Activated T-helper 1 cell treated with anti-CD3 and anti-CD28 coated beads, Interleukin-12 subunit alpha, Interleukin-12 subunit beta, Interleukin-2, Interleukin-4 antibody, amounts not matched to agents 30 ng/mL and 10 ng/mL and 1 ng/mL, durations not matched to agents 14 hours and 24 hours and 36 hours (primary cell): ENCODE results near the gene ALKBH5. TPM values are rescaled to one million over a fixed set of nuclear protein-coding genes. Genes with fewer than 3 reads are reported as not detected.

Experiments
- DNase-seq: peaks from one replicate; pipeline ENCODE4 v3.0.0; 2021; ENCODE audit warnings: low spot score
- H3K27ac Mint-ChIP-seq: one replicate; pipeline ENCODE4 v1.8.0; 2021; ENCODE audit warnings: mild to moderate bottlenecking, mixed read lengths
- H3K27me3 Mint-ChIP-seq: one replicate; pipeline ENCODE4 v1.8.0; 2022; ENCODE audit warnings: mild to moderate bottlenecking, moderate library complexity, mixed read lengths; ENCODE audit not compliant: insufficient read depth
- H3K36me3 Mint-ChIP-seq: one replicate; pipeline ENCODE4 v1.8.0; 2021; ENCODE audit warnings: low read depth, mixed read lengths
- H3K4me1 Mint-ChIP-seq: one replicate; pipeline ENCODE4 v1.8.0; 2021; ENCODE audit warnings: low read depth, mixed read lengths
- H3K4me3 Mint-ChIP-seq: one replicate; pipeline ENCODE4 v1.8.0; 2021; ENCODE audit warnings: mild to moderate bottlenecking, moderate library complexity, mixed read lengths
- H3K9me3 Mint-ChIP-seq: one replicate; pipeline ENCODE4 v1.8.0; 2021; ENCODE audit warnings: mixed read lengths
- intact Hi-C: fragments of 100-400 bp; cut with micrococcal nuclease; formaldehyde crosslinking; loops from one replicate; pipeline ENCODE4 v1.15.1; 2024
- total RNA-seq: library from RNA; stranded (reverse); gene quantifications from 2 replicates; pipeline ENCODE4 v1.2.3, GENCODE V29; 2022

The ALKBH5 gene
- total RNA-seq, 1 donor from 2014 or later, result 128 TPM

- no peaks in the 10 kb centered on the region for H3K27me3 Mint-ChIP-seq
- H3K4me1 Mint-ChIP-seq, result peaks cover 52% of the 10 kb centered on the region
- peak overlapping the region; percentile 98 for H3K4me3 Mint-ChIP-seq
- peaks cover 26% of the 10 kb centered on the region for H3K36me3 Mint-ChIP-seq
- no peaks in the 10 kb centered on the region for H3K9me3 Mint-ChIP-seq
- DNase-seq, result no peak
- H3K27ac Mint-ChIP-seq, result peak overlapping the region; percentile 97
- intact Hi-C loops, result loop anchor here (2.0 to 5.0 kb wide), 7 partner anchors 132 to 740 kb away; partner anchors contain the start of genes DRC3, RAI1, SMCR8 and SREBF1
These were observed 1.3 kb upstream of the ALKBH5 start for GRCh38 chr17:18182110-18182977.

GRCh38 chr17:18182978-18183333, 672 bp upstream of the ALKBH5 start:
- DNase-seq, result peak; percentile 81
- peak overlapping the region; percentile 98 for H3K4me3 Mint-ChIP-seq
- H3K27me3 Mint-ChIP-seq, result no peaks in the 10 kb centered on the region
- H3K4me1 Mint-ChIP-seq, result peaks cover 58% of the 10 kb centered on the region
- peak overlapping the region; percentile 97 for H3K27ac Mint-ChIP-seq
- no peaks in the 10 kb centered on the region for H3K9me3 Mint-ChIP-seq
- peaks cover 31% of the 10 kb centered on the region for H3K36me3 Mint-ChIP-seq
- intact Hi-C loops, result loop anchor here (1.0 to 5.0 kb wide), 13 partner anchors 25 to 739 kb away; partner anchors contain the start of genes ATPAF2, DRC3, GID4 and LLGL1

- Mint-ChIP-seq H3K36me3 (peaks cover 39% of the 10 kb centered on the region), H3K4me3 (peak overlapping the region; percentile 98), H3K4me1 (peaks cover 65% of the 10 kb centered on the region), H3K27ac (peak overlapping the region; percentile 90), H3K27me3 (no peaks in the 10 kb centered on the region), H3K9me3 (no peaks in the 10 kb centered on the region)
- peak; percentile 65 for DNase-seq
- intact Hi-C loops, result loop anchor here (1.0 to 5.0 kb wide), 7 partner anchors 43 to 738 kb away; partner anchors contain the start of genes DRC3, RAI1, SREBF1 and TOM1L2
These were observed 759 bp downstream of the ALKBH5 start for GRCh38 chr17:18184143-18185031.

- Mint-ChIP-seq H3K4me1 (peaks cover 68% of the 10 kb centered on the region), H3K4me3 (peak overlapping the region; percentile 98), H3K36me3 (peaks cover 44% of the 10 kb centered on the region), H3K27ac (peak overlapping the region; percentile 90), H3K9me3 (no peaks in the 10 kb centered on the region), H3K27me3 (no peaks in the 10 kb centered on the region)
- DNase-seq, result no peak
- intact Hi-C loops, result no loop called here
These were observed 1.8 kb downstream of the ALKBH5 start for GRCh38 chr17:18185391-18185790.

- H3K27me3 Mint-ChIP-seq, result no peaks in the 10 kb centered on the region
- no peaks in the 10 kb centered on the region for H3K9me3 Mint-ChIP-seq
- DNase-seq, result no peak
- H3K27ac Mint-ChIP-seq, result peak overlapping the region; percentile 90
- intact Hi-C loops, result no loop called here
- H3K36me3 Mint-ChIP-seq, result peaks cover 46% of the 10 kb centered on the region
- peaks cover 67% of the 10 kb centered on the region for H3K4me1 Mint-ChIP-seq
- H3K4me3 Mint-ChIP-seq, result peak overlapping the region; percentile 98
These were observed 2.4 kb downstream of the ALKBH5 start for GRCh38 chr17:18185832-18186626.

- Mint-ChIP-seq H3K4me3 (peak overlapping the region; percentile 98), H3K36me3 (peaks cover 46% of the 10 kb centered on the region), H3K4me1 (peaks cover 67% of the 10 kb centered on the region), H3K9me3 (no peaks in the 10 kb centered on the region), H3K27me3 (no peaks in the 10 kb centered on the region), H3K27ac (no peak overlapping the region)
- intact Hi-C loops, result no loop called here
- no peak for DNase-seq
These were observed 3.0 kb downstream of the ALKBH5 start for GRCh38 chr17:18186627-18186982.

GRCh38 chr17:18187226-18187625, 3.6 kb downstream of the ALKBH5 start:
- no peak for DNase-seq
- no peaks in the 10 kb centered on the region for H3K9me3 Mint-ChIP-seq
- H3K4me1 Mint-ChIP-seq, result peaks cover 67% of the 10 kb centered on the region
- H3K4me3 Mint-ChIP-seq, result peak overlapping the region; percentile 98
- H3K36me3 Mint-ChIP-seq, result peaks cover 46% of the 10 kb centered on the region
- intact Hi-C loops, result no loop called here
- peak overlapping the region; percentile 38 for H3K27ac Mint-ChIP-seq
- H3K27me3 Mint-ChIP-seq, result no peaks in the 10 kb centered on the region

- peaks cover 69% of the 10 kb centered on the region for H3K4me1 Mint-ChIP-seq
- intact Hi-C loops, result no loop called here
- H3K27me3 Mint-ChIP-seq, result no peaks in the 10 kb centered on the region
- peak overlapping the region; percentile 98 for H3K4me3 Mint-ChIP-seq
- H3K9me3 Mint-ChIP-seq, result no peaks in the 10 kb centered on the region
- peak overlapping the region; percentile 49 for H3K27ac Mint-ChIP-seq
- peaks cover 49% of the 10 kb centered on the region for H3K36me3 Mint-ChIP-seq
- DNase-seq, result no peak
These were observed 4.5 kb downstream of the ALKBH5 start for GRCh38 chr17:18187821-18188761.

- Mint-ChIP-seq H3K27ac (peak overlapping the region; percentile 40), H3K27me3 (no peaks in the 10 kb centered on the region), H3K9me3 (no peaks in the 10 kb centered on the region), H3K4me1 (peaks cover 68% of the 10 kb centered on the region), H3K36me3 (peaks cover 57% of the 10 kb centered on the region), H3K4me3 (no peak overlapping the region)
- intact Hi-C loops, result no loop called here
- no peak for DNase-seq
These were observed 7.1 kb downstream of the ALKBH5 start for GRCh38 chr17:18190628-18191235.

GRCh38 chr17:18191236-18191667, 7.6 kb downstream of the ALKBH5 start:
- Mint-ChIP-seq H3K9me3 (no peaks in the 10 kb centered on the region), H3K27ac (peak overlapping the region; percentile 56), H3K4me1 (peaks cover 68% of the 10 kb centered on the region), H3K36me3 (peaks cover 57% of the 10 kb centered on the region), H3K27me3 (no peaks in the 10 kb centered on the region), H3K4me3 (no peak overlapping the region)
- intact Hi-C loops, result no loop called here
- DNase-seq, result no peak

- Mint-ChIP-seq H3K27ac (no peak overlapping the region), H3K9me3 (no peaks in the 10 kb centered on the region), H3K36me3 (peaks cover 57% of the 10 kb centered on the region), H3K4me1 (peaks cover 65% of the 10 kb centered on the region), H3K4me3 (no peak overlapping the region), H3K27me3 (no peaks in the 10 kb centered on the region)
- intact Hi-C loops, result no loop called here
- DNase-seq, result no peak
These were observed 8.3 kb downstream of the ALKBH5 start for GRCh38 chr17:18191967-18192366.
